Colonic mucosa (tissue), 4 donors: ENCODE data around the gene MDH2. TPM values are rescaled to one million over a fixed set of nuclear protein-coding genes. Genes with fewer than 3 reads are reported as not detected.
"Not testable (repeated sequence)": the region's sequence is repeated elsewhere in the genome, so short reads cannot be mapped to it uniquely, and the experiment has no call there.

ENCODE experiments used
- DNase-seq: peaks from one replicate; pipeline ENCODE4 v3.0.0-alpha.2; 2020
- H3K27ac ChIP-seq: fragments of 200-600 bp; one replicate; pipeline ENCODE4 v1.8.0; 2021
- H3K27me3 ChIP-seq: fragments of 200-600 bp; one replicate; pipeline ENCODE4 v1.8.0; 2021
- H3K36me3 ChIP-seq: fragments of 200-600 bp; one replicate; pipeline ENCODE4 v1.8.0; 2021
- H3K4me1 ChIP-seq: fragments of 200-600 bp; one replicate; pipeline ENCODE4 v1.8.0; 2021; ENCODE audit warnings: mild to moderate bottlenecking
- H3K4me3 ChIP-seq: fragments of 200-600 bp; one replicate; pipeline ENCODE4 v1.8.0; 2021
- H3K9ac ChIP-seq, 2 donors: one replicate each; pipeline ENCODE4 v1.7.0; 2013; ENCODE audit warnings: control low read depth in 2 of 2, low read depth in 2 of 2, low read length in 2 of 2
- H3K9me3 ChIP-seq: fragments of 200-600 bp; one replicate; pipeline ENCODE4 v1.8.0; 2021
- CTCF ChIP-seq: fragments of 200-600 bp; IDR thresholded peaks from one replicate; pipeline ENCODE4 v1.8.0; 2022; ENCODE audit warnings: antibody characterized with exemption, mild to moderate bottlenecking
- intact Hi-C: fragments of 100-400 bp; cut with DNase I; formaldehyde crosslinking; loops from one replicate; pipeline ENCODE4 v1.14.1; 2022
- total RNA-seq, 2 donors: library from RNA; stranded (reverse); fragmentation: NEBNext Ultra II Directional in 1 of 2; extraction: Animal tissue kit (Norgen Biotek cat#: 25700) in 1 of 2; gene quantifications; one replicate each; pipeline ENCODE4 v1.2.1, GENCODE V29; 2021
- donor health status: healthy.
- donor health status: DM: no; HTN: no; CAD: no.
- donor health status: DM: no; HTN: no; CAD: no.

The MDH2 gene
- total RNA-seq, 2 donors from 2014 or later, result 306 to 337 TPM

- no peak for DNase-seq
- Histone ChIP-seq H3K9me3 (no peaks in the 10 kb centered on the region), H3K27me3 (no peaks in the 10 kb centered on the region), H3K4me3 (no peak overlapping the region), H3K36me3 (peaks cover 11% of the 10 kb centered on the region), H3K9ac (peak overlapping the region in 1 of 2 donors; percentile 3), H3K4me1 (no peaks in the 10 kb centered on the region), H3K27ac (no peak overlapping the region)
- no peak for TF ChIP-seq CTCF
- intact Hi-C loops, result no loop called here
Measured at GRCh38 chr7:76057103-76057812, 9.4 kb downstream of the MDH2 start.

GRCh38 chr7:76057813-76058145, 9.9 kb downstream of the MDH2 start:
- Histone ChIP-seq H3K36me3 (peaks cover 11% of the 10 kb centered on the region), H3K27ac (no peak overlapping the region), H3K4me3 (no peak overlapping the region), H3K9ac (no peak overlapping the region), H3K9me3 (no peaks in the 10 kb centered on the region), H3K27me3 (no peaks in the 10 kb centered on the region), H3K4me1 (no peaks in the 10 kb centered on the region)
- no peak for TF ChIP-seq CTCF
- intact Hi-C loops, result no loop called here
- DNase-seq, result no peak

GRCh38 chr7:76058745-76059144, 10.8 kb downstream of the MDH2 start:
- not testable (repeated sequence) for H3K9me3 ChIP-seq, H3K27ac ChIP-seq, H3K9ac ChIP-seq

GRCh38 chr7:76060842-76061241, 12.9 kb downstream of the MDH2 start:
- no peak for DNase-seq
- Histone ChIP-seq H3K9me3 (no peaks in the 10 kb centered on the region), H3K27me3 (no peaks in the 10 kb centered on the region), H3K9ac (no peak overlapping the region), H3K36me3 (peaks cover 26% of the 10 kb centered on the region), H3K4me3 (no peak overlapping the region), H3K4me1 (no peaks in the 10 kb centered on the region), H3K27ac (no peak overlapping the region)
- no peak for TF ChIP-seq CTCF
- intact Hi-C loops, result no loop called here

More at GRCh38 chr7:76058745-76059144, 10.8 kb downstream of the MDH2 start:
- peaks cover 11% of the 10 kb centered on the region for H3K36me3 ChIP-seq
- DNase-seq, H3K4me3 ChIP-seq, H3K27me3 ChIP-seq, intact Hi-C loops, H3K4me1 ChIP-seq: not testable (repeated sequence)

- no peak for DNase-seq
- H3K9me3 ChIP-seq, result no peaks in the 10 kb centered on the region
- intact Hi-C loops, result no loop called here
- no peak for TF ChIP-seq CTCF
- no peak overlapping the region for H3K4me3 ChIP-seq
- no peaks in the 10 kb centered on the region for H3K4me1 ChIP-seq
- H3K27me3 ChIP-seq, result no peaks in the 10 kb centered on the region
- no peak overlapping the region for H3K27ac ChIP-seq
- H3K9ac ChIP-seq, result no peak overlapping the region
- H3K36me3 ChIP-seq, result peaks cover 28% of the 10 kb centered on the region
Measured at GRCh38 chr7:76062254-76062653, 14.3 kb downstream of the MDH2 start.

- TF ChIP-seq CTCF, result no peak
- no peaks in the 10 kb centered on the region for H3K9me3 ChIP-seq
- no peak overlapping the region for H3K27ac ChIP-seq
- no peak overlapping the region for H3K9ac ChIP-seq
- H3K27me3 ChIP-seq, result no peaks in the 10 kb centered on the region
- H3K4me3 ChIP-seq, result no peak overlapping the region
- intact Hi-C loops, result no loop called here
- no peak for DNase-seq
- no peaks in the 10 kb centered on the region for H3K4me1 ChIP-seq
- H3K36me3 ChIP-seq, result peaks cover 29% of the 10 kb centered on the region
Measured at GRCh38 chr7:76063114-76063513, 15.2 kb downstream of the MDH2 start.
